Middle frontal gyrus (tissue), 1 donor: ENCODE results near the gene GTF3C4.
"Not testable (repeated sequence)": the region's sequence is repeated elsewhere in the genome, so short reads cannot be mapped to it uniquely, and the experiment has no call there.

Source experiments
- DNase-seq: peaks from one replicate; pipeline ENCODE4 v3.0.0-alpha.2; 2015; ENCODE audit warnings: low spot score; ENCODE audit errors: extremely low spot score

The GTF3C4 gene

GRCh38 chr9:132702254-132702653, 32.0 kb downstream of the GTF3C4 start:
- no peak for DNase-seq

GRCh38 chr9:132703336-132703735, 33.1 kb downstream of the GTF3C4 start:
- no peak for DNase-seq

GRCh38 chr9:132708239-132708638, 38.0 kb downstream of the GTF3C4 start:
- no peak for DNase-seq

- no peak for DNase-seq
These were observed 38.6 kb downstream of the GTF3C4 start for GRCh38 chr9:132708769-132709430.

- no peak for DNase-seq
These were observed 40.1 kb downstream of the GTF3C4 start for GRCh38 chr9:132710333-132710732.

- not testable (repeated sequence) for DNase-seq
These were observed 40.9 kb downstream of the GTF3C4 start for GRCh38 chr9:132711152-132711551.

GRCh38 chr9:132711846-132712245, 41.6 kb downstream of the GTF3C4 start:
- no peak for DNase-seq

GRCh38 chr9:132712753-132713152, 42.5 kb downstream of the GTF3C4 start:
- no peak for DNase-seq

- no peak for DNase-seq
These were observed 45.7 kb downstream of the GTF3C4 start for GRCh38 chr9:132716007-132716406.

GRCh38 chr9:132717326-132717945, 47.2 kb downstream of the GTF3C4 start:
- no peak for DNase-seq

GRCh38 chr9:132718381-132718928, 48.2 kb downstream of the GTF3C4 start:
- DNase-seq, result not testable (repeated sequence)

- DNase-seq, result no peak
These were observed 51.4 kb downstream of the GTF3C4 start for GRCh38 chr9:132721661-132722060.

- DNase-seq, result no peak
These were observed 52.4 kb downstream of the GTF3C4 start for GRCh38 chr9:132722564-132723065.

GRCh38 chr9:132723809-132724208, 53.5 kb downstream of the GTF3C4 start:
- DNase-seq, result no peak

GRCh38 chr9:132725306-132725705, 55.0 kb downstream of the GTF3C4 start:
- no peak for DNase-seq

GRCh38 chr9:132726576-132727130, 56.4 kb downstream of the GTF3C4 start:
- no peak for DNase-seq

GRCh38 chr9:132728071-132728470, 57.8 kb downstream of the GTF3C4 start:
- DNase-seq, result no peak

- no peak for DNase-seq
These were observed 58.2 kb downstream of the GTF3C4 start for GRCh38 chr9:132728497-132728896.

- DNase-seq, result no peak
These were observed 59.1 kb downstream of the GTF3C4 start for GRCh38 chr9:132729235-132729890.

GRCh38 chr9:132730054-132731033, 60.1 kb downstream of the GTF3C4 start:
- DNase-seq, result no peak

- DNase-seq, result no peak
These were observed 61.0 kb downstream of the GTF3C4 start for GRCh38 chr9:132731230-132731629.
